Limb (tissue), 2 donors: Measurements from ENCODE around the gene PIAS1.
A peak's percentile ranks its signal among the peaks of the same experiment; 100 is the strongest.
"Not testable (repeated sequence)": the region's sequence is repeated elsewhere in the genome, so short reads cannot be mapped to it uniquely, and the experiment has no call there.

Source experiments
- DNase-seq, 2 donors: peaks; one replicate each; pipeline ENCODE4 v3.0.0-alpha.2; 2016; ENCODE audit errors: extremely low spot score in 2 of 2

The PIAS1 gene

GRCh38 chr15:68053701-68054627 lies at the start of gene PIAS1:
PIAS1 (plus strand) TSS chr15:68054315; CDS start chr15:68054327, 12 bp downstream.
- DNase-seq = peak; percentile 97 to 98

- not testable (repeated sequence) for DNase-seq
These were observed 46.5 kb upstream of the PIAS1 start for GRCh38 chr15:68007642-68008041.

DNA sequence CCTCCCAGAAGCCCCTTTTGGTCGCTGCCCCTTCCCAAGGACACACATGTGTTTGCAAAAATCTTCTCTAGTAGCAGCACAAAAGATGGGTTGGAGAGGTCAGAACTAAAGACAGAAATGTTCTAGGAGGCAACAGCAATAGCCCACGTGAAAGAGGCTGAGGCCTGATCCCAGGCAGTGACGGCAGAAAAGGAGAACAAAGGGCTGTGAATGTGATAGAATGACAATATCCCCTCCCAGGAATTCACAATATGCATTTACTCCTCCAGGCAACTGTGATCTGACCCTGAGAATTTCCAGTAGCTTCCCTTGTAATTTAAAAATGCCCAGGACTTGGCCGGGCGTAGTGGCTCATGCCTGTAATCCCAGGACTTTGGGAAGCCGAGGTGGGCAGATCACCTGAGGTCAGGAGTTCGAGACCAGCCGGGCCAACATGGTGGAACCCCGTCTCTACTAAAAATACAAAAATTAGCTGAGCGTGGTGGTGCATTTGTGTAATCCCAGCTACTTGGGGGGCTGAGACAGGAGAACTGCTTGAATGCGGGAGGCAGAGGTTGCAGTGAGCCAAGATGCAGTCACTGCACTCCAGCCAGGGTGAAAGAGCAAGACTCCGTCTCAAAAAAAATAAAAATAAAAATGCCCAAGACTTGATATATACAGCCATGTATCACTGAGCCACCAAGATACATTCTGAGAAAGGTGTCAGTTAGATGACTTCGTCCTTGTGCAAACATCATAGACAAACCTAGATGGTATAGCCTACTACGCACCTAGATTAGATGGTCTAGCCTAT lies 43.6 kb upstream of the PIAS1 start:
- no peak for DNase-seq

GRCh38 chr15:68012911-68013310 lies 41.2 kb upstream of the PIAS1 start:
- DNase-seq = no peak

DNA sequence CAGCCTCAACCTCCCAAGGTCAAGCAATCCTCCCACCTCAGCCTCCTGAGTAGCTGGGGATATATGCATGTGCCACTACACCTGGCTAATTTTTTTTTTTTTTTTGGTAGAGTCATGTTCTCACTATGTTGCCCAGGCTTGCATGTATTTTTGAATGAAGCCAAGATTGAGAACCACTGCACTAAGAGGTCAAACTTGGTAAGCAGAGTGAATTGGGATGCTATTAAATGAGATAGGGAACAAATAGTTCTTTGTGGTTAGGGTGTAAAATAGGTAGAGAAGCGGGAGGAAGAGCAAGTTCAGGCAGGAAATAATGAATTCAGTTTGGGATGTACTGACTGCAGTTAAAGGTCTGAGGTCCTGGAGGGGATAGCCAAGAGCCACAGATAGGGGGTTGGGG lies 39.9 kb upstream of the PIAS1 start:
- DNase-seq = no peak

- no peak for DNase-seq
These were observed 38.9 kb upstream of the PIAS1 start for GRCh38 chr15:68015244-68015643.

GRCh38 chr15:68017201-68017600 lies 36.9 kb upstream of the PIAS1 start:
- no peak for DNase-seq

DNA sequence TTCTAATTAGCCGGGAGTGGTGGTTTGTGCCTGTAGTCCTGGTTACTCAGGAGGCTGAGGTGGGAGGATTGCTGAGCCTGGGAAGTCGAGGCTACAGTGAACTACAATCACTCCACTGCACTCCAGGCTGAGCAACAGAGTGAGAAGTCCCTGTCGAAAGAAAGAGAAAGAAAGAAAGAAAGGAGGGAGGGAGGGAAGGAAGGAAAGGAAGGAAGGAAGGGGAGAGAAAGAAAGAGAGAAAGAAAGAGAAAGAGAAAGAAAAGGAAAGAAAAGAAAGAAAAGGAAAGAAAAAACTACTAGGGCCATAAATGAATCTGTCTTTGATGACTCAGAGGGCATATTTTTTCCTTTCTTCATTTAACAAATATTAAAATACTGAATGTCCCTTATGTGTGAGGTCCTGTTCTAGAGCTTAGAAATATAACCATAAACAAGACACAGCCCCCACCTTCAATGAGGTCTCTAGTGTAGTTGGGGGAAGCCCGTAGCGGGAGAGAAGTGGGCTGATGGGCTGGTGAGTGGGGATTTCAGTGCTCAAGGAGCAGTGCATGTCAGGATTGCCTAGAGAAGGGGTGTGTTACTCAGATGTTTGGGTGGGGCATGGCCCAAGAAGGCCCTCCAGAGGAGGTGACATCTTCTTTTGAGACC lies 35.2 kb upstream of the PIAS1 start:
- DNase-seq = no peak

- DNase-seq = no peak
These were observed 34.1 kb upstream of the PIAS1 start for GRCh38 chr15:68019814-68020525.

GRCh38 chr15:68020685-68021084 lies 33.4 kb upstream of the PIAS1 start:
- no peak for DNase-seq

DNA sequence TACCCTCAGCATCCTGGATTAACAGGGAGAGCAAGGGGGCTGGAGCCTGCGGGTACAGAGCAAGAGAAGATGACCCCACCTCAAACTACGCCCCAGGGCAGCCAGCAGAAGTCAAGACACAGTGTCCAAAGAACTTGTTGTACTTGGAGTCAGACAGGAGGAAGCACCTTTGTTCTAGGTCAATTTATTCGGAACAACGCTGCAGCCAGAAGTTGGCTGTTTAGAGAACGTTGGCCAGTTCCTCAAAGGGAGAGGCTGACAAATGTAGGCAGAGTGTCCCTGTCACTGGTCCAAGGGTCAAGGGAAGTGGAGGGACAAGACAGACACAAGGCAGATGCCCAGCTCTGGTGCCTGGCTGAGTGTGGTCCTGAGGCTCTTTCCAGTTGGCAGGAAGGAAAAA lies 32.1 kb upstream of the PIAS1 start:
- DNase-seq = no peak

DNA sequence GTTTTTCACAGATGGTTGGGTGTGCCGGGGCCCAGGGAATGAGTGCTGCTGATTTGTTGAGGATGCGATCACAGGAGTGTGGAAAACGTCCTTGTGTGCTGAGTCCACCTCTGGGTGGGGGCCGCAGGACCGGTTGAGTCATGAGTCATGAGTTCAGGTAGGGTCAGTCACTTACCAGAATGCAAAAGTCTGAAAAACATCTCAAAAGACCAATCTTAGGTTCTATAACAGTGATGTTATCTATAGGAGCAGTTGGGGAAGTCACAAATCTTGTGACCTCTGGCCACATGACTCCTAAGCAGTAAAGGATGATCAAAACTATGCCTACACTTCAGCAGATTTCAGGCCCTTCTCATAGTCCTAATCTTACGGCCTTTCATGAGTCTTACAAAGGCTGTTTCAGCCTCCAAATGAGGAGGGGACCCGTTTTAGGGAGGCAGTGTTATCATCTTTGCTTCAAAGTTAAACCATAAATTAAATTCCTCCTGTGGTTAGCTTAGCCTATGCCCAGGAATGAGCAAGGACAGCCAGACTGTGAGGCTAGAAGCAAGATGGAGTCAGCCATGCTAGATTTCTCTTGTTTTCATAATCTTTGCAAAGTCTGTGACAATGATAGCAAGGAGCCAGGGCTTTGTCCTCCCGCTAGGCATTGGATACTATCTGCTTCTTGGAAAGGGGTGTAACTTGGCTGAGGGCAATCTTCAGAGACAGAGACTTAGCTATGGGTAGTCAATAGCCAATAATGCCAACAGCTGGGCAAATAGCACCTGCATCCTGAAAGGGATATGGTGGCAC lies 30.6 kb upstream of the PIAS1 start:
- no peak for DNase-seq

DNA sequence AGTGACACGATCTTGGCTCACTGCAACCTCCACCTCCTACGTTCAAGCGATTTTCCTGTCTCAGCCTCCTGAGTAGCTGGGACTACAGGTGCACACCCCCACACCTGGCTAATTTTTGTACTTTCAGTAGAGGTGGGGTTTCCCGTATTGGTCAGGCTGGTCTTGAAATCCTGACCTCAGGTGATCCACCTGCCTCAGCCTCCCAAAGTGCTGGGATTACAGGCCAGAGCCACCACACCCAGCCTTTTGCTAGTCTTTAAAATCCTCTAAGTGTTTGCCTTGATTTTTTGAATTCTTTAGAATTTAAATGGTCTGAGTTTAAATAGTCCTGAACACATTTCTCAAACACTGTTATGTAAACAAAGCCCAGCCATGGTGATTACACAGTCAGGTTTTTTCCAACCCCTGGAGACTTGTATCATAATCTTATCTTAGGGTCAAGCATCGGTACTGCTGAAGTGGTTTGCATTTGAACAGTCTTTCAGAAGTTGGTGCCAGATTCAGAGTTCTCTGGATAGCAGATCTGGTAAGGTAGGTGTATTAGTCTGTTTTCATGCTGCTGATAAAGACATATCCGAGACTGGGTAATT lies 28.2 kb upstream of the PIAS1 start:
- no peak for DNase-seq

- DNase-seq = no peak
These were observed 26.7 kb upstream of the PIAS1 start for GRCh38 chr15:68027388-68027787.

GRCh38 chr15:68028137-68028887 lies 25.8 kb upstream of the PIAS1 start:
- DNase-seq = no peak

GRCh38 chr15:68028888-68029207 lies 25.3 kb upstream of the PIAS1 start:
- DNase-seq = no peak

GRCh38 chr15:68029959-68030358 lies 24.2 kb upstream of the PIAS1 start:
- DNase-seq = no peak

DNA sequence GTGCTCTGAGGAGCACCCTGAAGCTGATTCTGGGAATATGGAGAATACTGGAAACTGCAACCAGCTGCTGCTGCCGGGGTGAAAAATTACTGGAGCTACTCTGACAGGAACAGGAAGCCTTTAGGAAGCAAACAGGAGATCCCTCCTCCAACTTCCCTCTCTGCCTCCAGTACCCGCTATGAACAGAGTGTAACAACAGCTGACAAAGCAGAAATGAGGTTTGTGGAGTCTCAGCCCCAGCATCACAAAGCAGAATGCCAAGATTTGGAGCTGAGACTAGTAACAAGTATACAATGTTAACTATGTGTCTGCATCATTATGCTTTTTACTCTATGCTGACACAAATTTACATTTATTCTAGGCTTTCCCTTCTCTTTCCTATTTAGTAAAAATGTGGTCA lies 22.7 kb upstream of the PIAS1 start:
- no peak for DNase-seq

GRCh38 chr15:68032672-68033071 lies 21.4 kb upstream of the PIAS1 start:
- no peak for DNase-seq

DNA sequence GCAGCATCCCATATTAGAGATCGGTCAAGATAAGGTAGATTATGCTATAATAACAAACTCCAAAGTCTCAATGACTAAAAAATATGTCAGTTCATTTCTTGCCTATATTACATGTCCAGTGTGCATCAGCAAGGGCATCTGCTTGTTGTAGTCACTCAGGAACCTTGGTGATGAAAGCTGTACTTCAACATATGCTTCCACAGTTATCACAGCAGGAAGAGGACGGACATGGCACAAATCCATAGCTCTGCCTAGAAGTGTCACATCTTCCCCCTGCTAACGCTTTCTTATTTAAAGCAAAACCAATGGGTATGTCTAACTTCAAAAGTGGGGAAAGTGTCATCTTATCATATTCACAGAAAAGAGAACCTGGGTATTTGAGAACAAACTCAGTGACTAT lies 20.0 kb upstream of the PIAS1 start:
- DNase-seq = no peak
